H9 (cell line): ENCODE results near the gene SHISAL2B. TPM values are rescaled to one million over a fixed set of nuclear protein-coding genes. Genes with fewer than 3 reads are reported as not detected.

Experiments
- DNase-seq: peaks from one replicate; pipeline ENCODE4 v3.0.0-alpha.2; 2017
- H2AFZ ChIP-seq: one replicate; pipeline ENCODE4 v1.6.1; 2013; ENCODE audit warnings: mild to moderate bottlenecking, low read length, control low read depth, moderate library complexity
- H2AK5ac ChIP-seq: 2 replicates; pipeline ENCODE4 v1.6.1; 2013; ENCODE audit warnings: low read length, control low read depth, mixed read lengths; ENCODE audit not compliant: insufficient read length
- H2BK120ac ChIP-seq: one replicate; pipeline ENCODE4 v1.6.1; 2013; ENCODE audit warnings: low read depth, mild to moderate bottlenecking, low read length, control low read depth, inconsistent platforms; ENCODE audit not compliant: poor library complexity, severe bottlenecking
- H2BK12ac ChIP-seq: 2 replicates; pipeline ENCODE4 v1.6.1; 2013; ENCODE audit warnings: low read length, control low read depth, mixed read lengths, low read depth; ENCODE audit not compliant: insufficient read length
- H2BK15ac ChIP-seq: 2 replicates; pipeline ENCODE4 v1.6.1; 2013; ENCODE audit warnings: low read depth, low read length, control low read depth
- H2BK20ac ChIP-seq: one replicate; pipeline ENCODE4 v1.6.1; 2013; ENCODE audit warnings: low read depth, mild to moderate bottlenecking, low read length, control low read depth, inconsistent platforms; ENCODE audit not compliant: poor library complexity, severe bottlenecking
- H2BK5ac ChIP-seq: 2 replicates; pipeline ENCODE4 v1.6.1; 2013; ENCODE audit warnings: low read length, control low read depth, mixed read lengths; ENCODE audit not compliant: insufficient read length
- H3K14ac ChIP-seq: 2 replicates; pipeline ENCODE4 v1.6.1; 2013; ENCODE audit warnings: low read length, control low read depth; ENCODE audit not compliant: insufficient read depth
- H3K18ac ChIP-seq: 2 replicates; pipeline ENCODE4 v1.6.1; 2013; ENCODE audit warnings: low read depth, mild to moderate bottlenecking, mixed read lengths, low read length, control low read depth; ENCODE audit not compliant: insufficient read length
- H3K23ac ChIP-seq: 2 replicates; pipeline ENCODE4 v1.6.1; 2013; ENCODE audit warnings: low read length, control low read depth, mixed read lengths, low read depth; ENCODE audit not compliant: insufficient read length
- H3K23me2 ChIP-seq: 2 replicates; pipeline ENCODE4 v1.6.1; 2013; ENCODE audit warnings: low read depth, mild to moderate bottlenecking, mixed read lengths, low read length, control low read depth; ENCODE audit not compliant: insufficient read length, poor library complexity, severe bottlenecking
- H3K27ac ChIP-seq: 2 replicates; pipeline ENCODE4 v1.5.1; 2013; ENCODE audit warnings: low read length, control low read depth, mixed read lengths, low read depth; ENCODE audit not compliant: insufficient read length
- H3K27me3 ChIP-seq: 2 replicates; pipeline ENCODE4 v1.6.1; 2013; ENCODE audit warnings: low read length, control low read depth, inconsistent platforms; ENCODE audit not compliant: insufficient read depth
- H3K4ac ChIP-seq: 2 replicates; pipeline ENCODE4 v1.6.1; 2013; ENCODE audit warnings: low read depth, mild to moderate bottlenecking, control low read depth, inconsistent platforms, low read length, moderate library complexity
- H3K4me1 ChIP-seq: 2 replicates; pipeline ENCODE4 v1.6.1; 2013; ENCODE audit warnings: low read length, control low read depth, inconsistent platforms; ENCODE audit not compliant: insufficient read depth
- H3K4me2 ChIP-seq: 2 replicates; pipeline ENCODE4 v1.6.1; 2013; ENCODE audit warnings: low read length, control low read depth, mixed read lengths; ENCODE audit not compliant: insufficient read length, insufficient read depth
- H3K56ac ChIP-seq: 2 replicates; pipeline ENCODE4 v1.6.1; 2013; ENCODE audit warnings: low read depth, mild to moderate bottlenecking, mixed read lengths, low read length, control low read depth; ENCODE audit not compliant: insufficient read length
- H3K79me1 ChIP-seq: 2 replicates; pipeline ENCODE4 v1.6.1; 2013; ENCODE audit warnings: low read depth, mild to moderate bottlenecking, moderate library complexity, low read length, control low read depth, inconsistent platforms; ENCODE audit not compliant: insufficient read depth, poor library complexity, severe bottlenecking
- H3K79me2 ChIP-seq: 2 replicates; pipeline ENCODE4 v1.6.1; 2013; ENCODE audit warnings: low read length, control low read depth, inconsistent platforms; ENCODE audit not compliant: insufficient read depth
- H3K9ac ChIP-seq: 2 replicates; pipeline ENCODE4 v1.6.1; 2013; ENCODE audit warnings: low read length, control low read depth, mixed read lengths; ENCODE audit not compliant: insufficient read length; ENCODE audit errors: extremely low read depth
- H3K9me3 ChIP-seq: one replicate; pipeline ENCODE4 v1.6.1; 2013; ENCODE audit warnings: low read depth, low read length, inconsistent platforms; ENCODE audit not compliant: control insufficient read depth
- H3T11ph ChIP-seq: one replicate; pipeline ENCODE4 v1.6.1; 2013; ENCODE audit warnings: mild to moderate bottlenecking, low read length, control low read depth, inconsistent platforms
- H4K20me1 ChIP-seq: one replicate; pipeline ENCODE4 v1.6.1; 2013; ENCODE audit not compliant: control insufficient read depth, insufficient read length, insufficient read depth
- H4K5ac ChIP-seq: 2 replicates; pipeline ENCODE4 v1.6.1; 2013; ENCODE audit warnings: low read depth, mild to moderate bottlenecking, mixed read lengths, low read length, control low read depth; ENCODE audit not compliant: insufficient read length
- H4K8ac ChIP-seq: replicated peaks from 2 replicates; pipeline ENCODE4 v1.6.1; 2013; ENCODE audit warnings: low read length, control low read depth, mixed read lengths, low read depth; ENCODE audit not compliant: insufficient read length
- H4K91ac ChIP-seq: 2 replicates; pipeline ENCODE4 v1.6.1; 2013; ENCODE audit warnings: low read depth, mild to moderate bottlenecking, moderate library complexity, mixed read lengths, low read length, control low read depth; ENCODE audit not compliant: insufficient read length
- H3K27ac Mint-ChIP-seq, 3 experiments: 2 replicates in 2 of 3; 3 replicates in 1 of 3; pipeline ENCODE4 v1.8.0; 2020 to 2021; ENCODE audit warnings: mixed read lengths in 3 of 3, mild to moderate bottlenecking in 1 of 3, moderate library complexity in 1 of 3
- H3K27me3 Mint-ChIP-seq: 2 replicates; pipeline ENCODE4 v1.8.0; 2021; ENCODE audit warnings: low read depth, mild to moderate bottlenecking, moderate library complexity, mixed read lengths
- H3K36me3 Mint-ChIP-seq, 3 experiments: 2 replicates in 2 of 3; 3 replicates in 1 of 3; pipeline ENCODE4 v1.8.0; 2020 to 2021; ENCODE audit warnings: low read depth in 3 of 3, mixed read lengths in 3 of 3; ENCODE audit not compliant: insufficient read depth in 1 of 3
- H3K4me1 Mint-ChIP-seq, 2 experiments: 2 replicates each; pipeline ENCODE4 v1.8.0; 2020; ENCODE audit warnings: mixed read lengths in 2 of 2
- H3K4me3 Mint-ChIP-seq, 2 experiments: 2 replicates in 1 of 2; 3 replicates in 1 of 2; pipeline ENCODE4 v1.8.0; 2020 to 2021; ENCODE audit warnings: mild to moderate bottlenecking in 2 of 2, mixed read lengths in 2 of 2, moderate library complexity in 1 of 2
- H3K9me3 Mint-ChIP-seq, 2 experiments: 2 replicates in 1 of 2; 3 replicates in 1 of 2; pipeline ENCODE4 v1.8.0; 2020; ENCODE audit warnings: mild to moderate bottlenecking in 2 of 2, mixed read lengths in 2 of 2, moderate library complexity in 1 of 2
- WGBS: extraction: QIAGEN DNeasy Blood & Tissue Kit; methylation state at CpG from one replicate; pipeline ENCODE4 v1.1.7; 2013; ENCODE audit warnings: missing lambda C conversion rate, low lambda C conversion rate, mixed read lengths; ENCODE audit not compliant: insufficient read length; ENCODE audit errors: extremely low coverage; 5-methylcytosine and 5-hydroxymethylcytosine counted together
- long read RNA-seq: library from polyadenylated mRNA; unstranded; transcript quantifications from one replicate; pipeline ENCODE4 v2.0.0, GENCODE V29; 2020
- total RNA-seq: library from RNA; stranded (reverse); gene quantifications from 2 replicates; pipeline ENCODE4 v1.2.1, GENCODE V29; 2021
- TF ChIP-seq, protein P1 (sequence below): fragments of 200-600 bp; sonication (generic); conservative IDR thresholded peaks from 3 replicates; pipeline ENCODE4 v1.8.0; 2021; ENCODE audit warnings: antibody characterized with exemption, mild to moderate bottlenecking

SHISAL2B gene
- 5.0 and 5.4 TPM in 2 replicates for total RNA-seq
- long read RNA-seq, partial matches to known transcripts: 0 of 6 reads
- long read RNA-seq, other reads (novel, unspliced or antisense): 1 of 6 reads

DNA sequence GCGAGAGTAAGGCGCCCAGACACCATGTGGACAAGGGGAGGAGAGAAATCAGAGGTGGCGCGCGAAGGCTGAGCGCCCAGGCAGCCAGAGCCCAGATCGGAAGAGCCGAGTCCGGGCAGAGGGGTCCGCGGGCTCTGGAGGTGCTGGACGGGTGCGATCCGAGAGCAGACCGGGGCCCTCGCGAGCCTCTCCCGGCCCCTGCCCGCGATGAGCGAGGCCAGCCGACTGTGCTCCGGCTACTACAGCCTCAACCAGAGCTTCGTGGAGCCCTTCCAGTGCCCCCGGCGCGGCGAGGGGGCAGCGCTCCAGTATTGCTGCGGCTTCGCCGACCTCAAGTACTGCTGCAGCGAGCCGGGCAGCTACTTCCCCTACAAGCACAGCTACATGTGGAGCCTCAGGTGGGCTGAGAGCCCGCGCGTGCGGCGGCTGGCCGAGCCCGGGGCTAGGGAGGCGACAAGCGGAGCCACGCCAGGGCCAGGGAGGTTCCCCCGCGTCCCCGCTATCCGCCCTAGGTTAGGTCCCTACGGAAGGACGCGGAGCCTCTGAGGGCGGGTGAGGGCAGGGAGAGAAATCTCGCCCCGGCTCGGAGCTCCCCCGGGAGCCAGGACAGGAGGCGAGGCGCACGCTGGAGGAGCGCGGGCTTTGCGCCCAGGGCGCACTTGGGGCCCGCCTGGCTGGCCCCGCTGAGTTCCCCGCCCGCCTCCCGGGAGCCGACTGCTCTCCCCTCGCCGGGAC lies at the start of gene SHISAL2B:
Gene SHISAL2B, plus strand, starts transcription at position 87 of the 735 bp plus-strand sequence. Its CDS starts 121 bp downstream, at position 208.
- H4K20me1 ChIP-seq: no peaks in the 10 kb centered on the region
- TF ChIP-seq, protein P1, sequence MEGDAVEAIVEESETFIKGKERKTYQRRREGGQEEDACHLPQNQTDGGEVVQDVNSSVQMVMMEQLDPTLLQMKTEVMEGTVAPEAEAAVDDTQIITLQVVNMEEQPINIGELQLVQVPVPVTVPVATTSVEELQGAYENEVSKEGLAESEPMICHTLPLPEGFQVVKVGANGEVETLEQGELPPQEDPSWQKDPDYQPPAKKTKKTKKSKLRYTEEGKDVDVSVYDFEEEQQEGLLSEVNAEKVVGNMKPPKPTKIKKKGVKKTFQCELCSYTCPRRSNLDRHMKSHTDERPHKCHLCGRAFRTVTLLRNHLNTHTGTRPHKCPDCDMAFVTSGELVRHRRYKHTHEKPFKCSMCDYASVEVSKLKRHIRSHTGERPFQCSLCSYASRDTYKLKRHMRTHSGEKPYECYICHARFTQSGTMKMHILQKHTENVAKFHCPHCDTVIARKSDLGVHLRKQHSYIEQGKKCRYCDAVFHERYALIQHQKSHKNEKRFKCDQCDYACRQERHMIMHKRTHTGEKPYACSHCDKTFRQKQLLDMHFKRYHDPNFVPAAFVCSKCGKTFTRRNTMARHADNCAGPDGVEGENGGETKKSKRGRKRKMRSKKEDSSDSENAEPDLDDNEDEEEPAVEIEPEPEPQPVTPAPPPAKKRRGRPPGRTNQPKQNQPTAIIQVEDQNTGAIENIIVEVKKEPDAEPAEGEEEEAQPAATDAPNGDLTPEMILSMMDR: no peak
- H3K27me3 Mint-ChIP-seq: peaks cover 31% of the 10 kb centered on the region
- H4K8ac ChIP-seq: no peak within 1 kb of the TSS
- peak within 1 kb of the TSS; percentile 25 to 84 (median 67); a peak in 6 of 7 replicates for H3K27ac Mint-ChIP-seq
- no peak within 1 kb of the TSS for H2BK20ac ChIP-seq
- no peak within 1 kb of the TSS for H3K23ac ChIP-seq
- H4K5ac ChIP-seq: peak within 1 kb of the TSS; percentile 67
- H3K79me2 ChIP-seq: no peaks in the 10 kb centered on the region
- no peak within 1 kb of the TSS for H2AFZ ChIP-seq
- H3K14ac ChIP-seq: peak within 1 kb of the TSS; percentile 98
- H3K79me1 ChIP-seq: no peaks in the 10 kb centered on the region
- DNase-seq: peak; percentile 75
- H3K4me1 Mint-ChIP-seq: peaks cover 38% of the 10 kb centered on the region in 2 experiments
- no peak within 1 kb of the TSS; the same call in 1 of the 2 replicates for H3K4ac ChIP-seq
- H3K4me2 ChIP-seq: peak within 1 kb of the TSS; percentile 87
- peaks cover 13% of the 10 kb centered on the region for H3K23me2 ChIP-seq
- H3K56ac ChIP-seq: no peak within 1 kb of the TSS
- H2BK12ac ChIP-seq: peak within 1 kb of the TSS; percentile 19
- peaks cover 6 to 15% (median 12%) of the 10 kb centered on the region in 3 experiments for H3K36me3 Mint-ChIP-seq
- H3K9ac ChIP-seq: peak within 1 kb of the TSS; percentile 64
- peak within 1 kb of the TSS; percentile 85 for H3K18ac ChIP-seq
- no peak within 1 kb of the TSS for H2BK5ac ChIP-seq
- H3K4me1 ChIP-seq: no peaks in the 10 kb centered on the region; the same call in 1 of the 2 replicates
- no peak within 1 kb of the TSS for H4K91ac ChIP-seq
- H2BK15ac ChIP-seq: peak within 1 kb of the TSS; percentile 10; the same call in 1 of the 2 replicates
- no peaks in the 10 kb centered on the region for H3K9me3 ChIP-seq
- WGBS: no CpG with 5 or more reads among the region's 71 CpGs
- no peak within 1 kb of the TSS for H3K27ac ChIP-seq
- no peak within 1 kb of the TSS for H2AK5ac ChIP-seq
- peak within 1 kb of the TSS; percentile 80 to 87 for H3K4me3 Mint-ChIP-seq
- peaks cover 7 to 11% of the 10 kb centered on the region in 2 experiments; a peak in 4 of 5 replicates for H3K9me3 Mint-ChIP-seq
- no peak within 1 kb of the TSS for H3T11ph ChIP-seq
- H2BK120ac ChIP-seq: peak within 1 kb of the TSS; percentile 69
- no peaks in the 10 kb centered on the region; the same call in 1 of the 2 replicates for H3K27me3 ChIP-seq
